Suppressor macrophage treated with lipopolysaccharide for 4 hours (primary cell): ENCODE data around the gene RHNO1.

Experiments used
- DNase-seq: peaks from one replicate; pipeline ENCODE4 v3.0.0-alpha.2; 2020

RHNO1 gene, protein sequence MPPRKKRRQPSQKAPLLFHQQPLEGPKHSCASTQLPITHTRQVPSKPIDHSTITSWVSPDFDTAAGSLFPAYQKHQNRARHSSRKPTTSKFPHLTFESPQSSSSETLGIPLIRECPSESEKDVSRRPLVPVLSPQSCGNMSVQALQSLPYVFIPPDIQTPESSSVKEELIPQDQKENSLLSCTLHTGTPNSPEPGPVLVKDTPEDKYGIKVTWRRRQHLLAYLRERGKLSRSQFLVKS

DNA sequence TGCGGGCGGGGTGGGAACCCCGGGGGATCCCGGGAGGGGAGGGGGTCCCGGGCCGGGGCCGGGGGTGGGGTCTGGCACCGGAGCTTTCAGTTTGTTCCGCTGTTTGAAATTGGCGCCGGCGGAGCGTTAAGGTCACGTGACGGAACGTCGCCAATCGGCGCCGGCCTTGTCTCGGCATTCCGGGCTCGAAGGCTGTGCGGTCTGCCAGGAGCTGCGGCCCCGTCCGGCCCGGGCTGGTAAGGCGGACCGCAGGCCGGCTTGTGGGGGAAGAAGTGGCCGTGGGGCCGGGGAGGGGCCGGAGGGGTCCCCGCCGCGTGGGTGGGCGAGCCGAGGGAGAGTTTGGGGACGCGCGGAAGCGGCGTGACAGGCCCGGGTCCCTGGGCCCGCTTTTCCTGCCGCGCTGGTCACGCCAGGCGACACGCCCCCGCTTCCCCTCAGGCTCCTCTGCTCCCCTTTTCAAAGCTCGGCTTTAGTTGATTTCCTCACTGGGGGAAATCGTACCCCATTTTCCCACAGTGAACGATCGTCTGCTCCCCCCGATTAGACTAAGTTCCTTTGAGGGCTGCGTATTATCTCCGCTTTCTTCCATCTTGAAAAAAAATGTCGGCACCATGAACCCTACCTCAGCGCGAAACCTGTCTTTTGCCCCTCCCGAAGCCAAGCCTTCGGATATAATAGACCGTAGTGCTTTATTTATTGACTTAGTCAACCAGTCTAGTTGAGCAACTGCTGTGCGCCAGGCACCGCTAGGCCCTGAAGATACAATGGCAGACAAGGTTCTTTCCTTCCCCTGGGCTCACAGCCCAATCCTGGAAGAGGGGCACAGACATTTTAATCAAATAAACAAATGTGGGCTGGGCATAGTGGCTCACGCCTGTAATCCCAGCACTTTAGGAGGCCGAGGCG lies at the start of gene RHNO1, which contains the start of gene FOXM1:
TSS of gene RHNO1 (plus strand) at position 177 of the 906 bp plus-strand sequence. CDS start 8,144 bp downstream, outside the sequence.
TSS of gene FOXM1 (minus strand) at position 128 of the 906 bp plus-strand sequence. CDS start 2,696 bp downstream, outside the sequence.
- DNase-seq, result peak; percentile 93

- DNase-seq, result no peak
Measured at GRCh38 chr12:2829275-2829674, 47.7 kb upstream of the RHNO1 start.

DNA sequence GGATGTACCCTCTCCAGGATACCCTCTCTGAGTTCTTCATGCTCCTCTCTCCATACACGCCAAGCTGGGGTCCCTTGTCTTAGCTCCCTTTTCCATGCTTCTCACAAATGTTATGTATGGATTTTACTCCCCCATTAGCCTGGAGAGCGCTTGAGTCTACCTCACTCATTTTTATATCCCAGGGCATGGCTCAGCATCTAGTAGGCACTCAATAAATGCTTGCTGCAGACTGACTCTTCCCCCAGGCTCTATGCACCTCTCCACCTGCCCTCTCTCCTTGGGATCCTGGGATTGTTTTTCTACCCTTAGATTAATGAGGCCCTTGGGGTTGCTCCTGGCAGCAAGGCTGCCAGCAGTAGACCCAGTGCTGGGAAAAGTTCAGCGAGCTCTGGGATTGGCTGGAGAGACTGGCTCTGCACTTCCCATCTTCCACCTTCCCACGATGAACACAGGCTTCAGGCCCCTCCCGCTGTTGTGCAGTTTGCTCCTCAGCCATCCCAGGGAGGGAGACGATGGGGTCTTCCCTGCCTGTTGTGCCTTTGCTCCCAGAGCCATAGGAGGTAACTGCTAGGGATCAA lies 44.4 kb upstream of the RHNO1 start:
- DNase-seq, result no peak

DNA sequence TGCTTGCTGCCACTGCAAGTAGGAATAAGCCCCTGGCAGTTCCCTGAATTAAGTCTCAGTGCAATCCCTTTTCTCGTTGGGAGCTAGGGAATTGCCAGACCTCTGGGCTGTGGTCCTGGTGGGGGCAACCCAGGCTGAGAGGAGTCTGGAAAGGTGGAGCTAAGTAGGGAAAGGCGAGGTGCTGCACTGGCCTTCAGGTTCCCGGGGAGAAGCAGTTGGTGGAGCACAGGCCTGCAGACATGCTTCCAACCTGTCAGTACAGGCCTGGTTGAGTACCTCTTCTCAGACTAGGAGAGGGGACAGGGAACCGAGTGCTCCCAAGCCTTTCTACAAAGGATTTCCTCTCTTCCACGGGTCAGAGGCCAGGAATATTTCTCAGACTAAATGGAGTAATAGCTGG lies 43.7 kb upstream of the RHNO1 start:
- DNase-seq, result no peak

- no peak for DNase-seq
Measured at GRCh38 chr12:2833810-2834209, 43.2 kb upstream of the RHNO1 start.

- no peak for DNase-seq
Measured at GRCh38 chr12:2834581-2835491, 42.2 kb upstream of the RHNO1 start, which contains the start of gene NRIP2. Gene NRIP2, minus strand, starts transcription at chr12:2835035. Its CDS starts 52 bp downstream, at chr12:2834983.

DNA sequence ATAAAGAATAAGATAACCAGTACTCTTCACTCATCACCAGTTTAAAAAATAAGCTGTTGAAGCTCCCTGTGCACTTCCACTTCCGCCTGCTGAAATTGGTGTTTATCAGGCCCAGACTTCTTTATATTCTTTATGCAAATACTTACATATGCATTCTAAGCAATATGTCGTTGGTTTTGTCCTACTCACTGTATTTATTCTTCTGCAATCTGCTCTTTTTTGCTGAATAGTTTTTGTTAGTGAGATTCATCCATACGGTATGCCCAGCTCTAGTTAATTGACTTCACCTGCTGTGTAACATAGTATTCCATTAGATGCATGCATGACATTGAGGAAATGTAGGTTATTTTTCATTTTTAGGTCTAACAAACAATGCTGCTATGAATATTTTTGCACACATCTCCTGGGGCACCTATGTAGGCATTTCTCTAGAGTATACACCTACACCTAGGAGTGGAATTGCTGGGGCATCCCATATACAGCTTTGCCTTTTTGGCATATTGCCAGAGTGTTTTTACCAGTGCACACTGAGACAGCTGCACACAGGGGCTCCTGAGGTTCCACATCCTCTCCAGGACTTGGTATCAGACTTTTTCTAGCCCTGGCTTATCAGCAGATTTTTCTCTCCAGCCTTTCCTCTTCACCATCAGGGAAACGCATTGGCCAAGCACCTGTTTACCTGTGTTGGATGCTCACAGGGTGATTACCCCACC lies 41.2 kb upstream of the RHNO1 start:
- no peak for DNase-seq

GRCh38 chr12:2836574-2836973 lies 40.4 kb upstream of the RHNO1 start:
- DNase-seq, result peak; percentile 65

DNA sequence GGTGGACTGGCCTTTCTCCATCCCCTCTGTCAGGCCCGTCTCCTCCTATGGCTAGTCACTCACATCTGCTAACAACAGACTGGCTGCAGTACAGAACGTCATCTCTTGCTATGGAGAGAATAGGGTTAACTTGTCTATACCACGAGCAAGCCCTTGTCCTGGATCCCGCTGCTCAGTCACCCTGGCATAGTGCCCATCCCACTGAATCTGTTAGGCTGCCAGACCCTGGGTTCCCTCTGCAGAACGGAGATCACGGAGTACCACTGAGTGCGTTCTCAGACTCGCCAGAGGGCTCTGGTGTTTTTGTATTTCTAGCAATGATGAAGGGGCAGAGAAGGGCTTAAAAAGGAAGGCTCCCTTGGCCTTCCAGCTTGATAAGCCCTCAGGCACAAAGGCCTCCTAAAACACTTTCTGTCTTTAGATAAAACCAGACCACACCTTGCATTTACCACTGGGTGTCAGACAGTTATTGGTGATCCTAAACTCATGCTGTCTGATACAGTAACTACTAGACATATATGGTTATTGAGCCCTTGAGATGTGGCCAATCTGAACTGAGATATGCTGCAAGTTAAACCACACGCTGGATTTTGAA lies 35.9 kb upstream of the RHNO1 start:
- no peak for DNase-seq

DNA sequence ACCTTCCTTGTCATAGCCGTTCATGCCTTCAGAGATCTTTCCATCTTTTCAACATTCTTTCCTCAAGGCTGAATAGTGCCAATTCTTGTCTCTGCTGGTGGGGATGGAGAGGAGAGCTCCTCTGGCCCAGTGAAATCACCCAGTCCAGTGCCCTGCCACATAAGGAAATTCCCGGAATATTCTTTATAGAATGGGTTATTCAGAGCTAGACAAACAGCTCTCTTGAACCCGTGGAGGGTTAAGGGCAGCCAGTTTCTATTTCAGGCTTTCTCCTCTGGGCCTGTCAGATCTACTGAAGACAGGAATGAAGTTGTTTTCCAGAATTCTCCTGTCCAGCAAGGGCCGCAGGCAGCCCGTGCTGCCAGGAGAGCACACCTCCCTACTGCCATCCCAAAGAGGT lies 34.1 kb upstream of the RHNO1 start:
- DNase-seq, result no peak

DNA sequence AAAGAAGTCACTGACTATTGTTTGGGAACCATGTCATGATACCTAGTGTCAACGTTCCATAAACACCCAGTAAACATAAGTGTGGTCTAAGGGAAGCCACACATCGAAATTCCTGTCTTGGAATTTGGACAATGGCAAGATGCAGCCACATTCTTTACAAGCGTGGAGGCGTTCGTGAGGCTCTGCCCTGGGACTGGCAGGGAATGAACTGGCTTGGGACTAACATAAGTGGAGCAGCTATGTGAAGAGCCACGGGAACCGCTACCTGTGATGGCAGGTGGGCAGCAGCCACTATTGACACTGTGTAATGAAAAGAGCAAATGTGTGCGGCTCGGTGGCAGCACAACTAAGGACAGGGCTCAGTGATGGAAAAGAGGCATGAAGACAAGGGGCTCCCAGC lies 32.2 kb upstream of the RHNO1 start:
- no peak for DNase-seq

DNA sequence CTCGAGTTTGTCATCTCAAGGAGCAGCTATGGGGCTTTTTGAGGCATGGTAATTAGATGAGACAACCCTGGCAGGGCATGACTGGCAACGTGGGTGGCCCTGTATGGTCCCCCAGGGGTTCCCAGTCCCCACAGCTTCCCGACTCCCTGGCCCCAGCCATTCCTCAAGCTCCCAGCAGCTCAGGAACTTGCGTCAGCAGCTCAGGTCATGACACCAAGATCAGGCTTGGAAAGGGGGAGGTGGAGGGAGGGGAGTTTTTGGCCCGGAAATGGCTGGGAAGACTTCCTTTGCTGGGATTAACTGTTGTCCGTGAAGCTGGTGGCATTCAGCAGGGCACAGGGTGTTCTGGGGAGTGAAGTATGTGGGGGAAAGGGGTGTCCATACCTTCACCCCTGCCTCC lies 31.7 kb upstream of the RHNO1 start:
- no peak for DNase-seq

DNA sequence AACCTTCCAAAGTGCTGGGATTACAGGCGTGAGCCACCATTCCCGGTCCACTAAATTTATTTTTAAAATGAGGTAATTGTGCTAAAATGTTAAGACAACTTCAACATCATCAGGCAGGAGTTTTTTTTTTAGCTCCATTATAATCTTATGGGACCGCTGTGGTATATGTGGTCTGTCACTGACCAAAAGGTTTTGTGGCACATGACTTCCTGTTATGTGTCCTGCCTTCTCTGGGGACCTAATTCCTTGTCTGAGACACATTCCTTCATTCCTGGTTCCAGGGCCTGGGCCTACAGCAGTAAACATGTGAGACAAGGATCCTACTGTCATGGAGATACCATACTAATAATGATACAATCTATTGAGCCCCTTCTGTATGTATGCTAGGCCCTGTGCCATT lies 25.1 kb upstream of the RHNO1 start:
- no peak for DNase-seq

DNA sequence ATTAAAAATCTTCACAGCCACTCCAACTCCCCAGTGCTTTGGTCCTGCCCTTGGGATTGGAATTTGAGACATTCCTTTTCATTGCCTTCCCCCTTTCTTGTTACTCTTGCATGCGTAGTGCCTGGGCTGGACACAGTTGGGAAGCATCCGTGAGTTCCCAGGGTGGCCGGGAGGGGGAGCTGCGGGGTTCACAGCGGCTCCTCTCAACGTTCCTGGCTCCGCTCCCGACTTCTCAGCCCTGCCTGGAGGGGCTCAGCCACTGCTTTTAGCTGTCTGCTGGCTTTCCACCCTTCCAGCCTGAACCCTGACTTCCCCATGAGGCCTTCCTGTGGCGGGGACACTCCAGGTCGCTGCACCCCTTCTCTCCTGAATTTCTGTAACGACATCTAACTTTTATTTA lies 23.4 kb upstream of the RHNO1 start:
- DNase-seq, result peak; percentile 73

GRCh38 chr12:2854669-2855453 lies 22.2 kb upstream of the RHNO1 start:
- no peak for DNase-seq

DNA sequence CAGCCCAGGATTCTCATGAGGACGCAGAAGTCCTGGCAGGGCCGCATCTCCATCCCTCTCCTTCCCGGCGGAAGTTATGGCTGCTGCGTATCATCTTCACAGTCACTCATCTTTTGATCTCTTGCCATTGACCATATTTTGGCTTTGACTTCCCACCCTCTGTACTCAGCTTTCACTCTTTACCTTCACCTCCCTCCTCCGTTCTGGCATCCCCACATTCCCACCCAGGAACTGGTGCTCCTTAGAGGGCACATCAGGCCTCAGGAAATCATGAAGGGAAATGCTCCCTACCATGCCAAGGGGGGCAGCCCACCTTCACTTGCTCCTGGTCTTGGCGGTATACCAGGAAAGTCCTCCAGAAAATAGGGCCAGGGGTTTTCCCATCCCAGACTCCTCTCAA lies 21.5 kb upstream of the RHNO1 start:
- DNase-seq, result no peak

- no peak for DNase-seq
Measured at GRCh38 chr12:2856051-2856450, 21.0 kb upstream of the RHNO1 start.

DNA sequence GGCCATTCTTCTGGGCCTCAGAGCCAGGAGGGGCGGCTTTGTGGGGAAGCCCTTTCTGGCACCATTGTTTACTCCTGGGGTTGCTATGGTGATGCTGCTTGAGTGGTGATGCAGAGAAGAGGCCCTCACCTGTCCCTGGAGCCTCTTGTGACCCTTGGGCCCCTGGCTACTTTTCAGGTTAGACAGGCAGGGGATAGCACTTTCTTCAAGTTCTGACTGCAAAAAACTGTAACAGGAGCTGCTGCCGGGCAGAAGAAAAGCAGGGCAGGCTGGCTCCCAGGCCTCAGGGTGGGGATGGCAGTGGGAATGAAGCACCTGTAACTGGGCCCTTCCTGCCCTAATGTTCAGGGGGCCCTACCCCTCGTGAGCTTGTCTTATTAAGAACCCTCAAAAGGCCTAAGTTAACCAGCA lies 20.0 kb upstream of the RHNO1 start, which contains the start of gene TEX52:
TSS of gene TEX52 (minus strand) at position 19 of the 411 bp plus-strand sequence. CDS start at position 6, 13 bp downstream.
- DNase-seq, result no peak

DNA sequence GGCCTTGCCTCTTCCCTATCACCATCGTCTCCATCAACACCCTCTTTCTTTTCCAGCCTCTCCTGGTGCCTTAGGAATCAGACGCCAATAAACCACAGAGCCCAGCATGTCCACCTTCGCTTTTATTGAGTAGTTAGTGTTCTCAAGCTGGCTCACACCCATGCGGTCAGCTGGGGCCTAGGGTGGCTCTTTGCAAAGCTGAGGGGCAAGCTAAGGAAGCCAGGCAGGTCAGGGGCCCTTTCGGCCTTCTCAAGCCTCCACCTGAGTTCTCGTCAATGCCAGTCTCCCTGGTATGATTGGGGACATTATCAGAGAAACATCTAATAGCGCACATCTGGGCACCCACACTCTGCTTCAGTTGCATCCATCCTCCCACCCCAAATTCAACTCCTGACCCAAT lies 19.4 kb upstream of the RHNO1 start:
- no peak for DNase-seq

- DNase-seq, result no peak
Measured at GRCh38 chr12:2858334-2858733, 18.7 kb upstream of the RHNO1 start.
